Natural killer cell (primary cell): ENCODE measurements around the gene MTNR1B. TPM values are rescaled to one million over a fixed set of nuclear protein-coding genes. Genes with fewer than 3 reads are reported as not detected.

ENCODE experiments used
- ATAC-seq, 3 donors: fragments of 150-1000 bp in 2 of 3; fragments of 200-7000 bp in 1 of 3; cut with Tn5 transposase; 1 replicate in 1 of 3; 2 replicates in 2 of 3; pipeline ENCODE4 v1.10.0; 2021; ENCODE audit warnings: mild to moderate bottlenecking in 2 of 3, moderate library complexity in 2 of 3
- DNase-seq, 2 donors: peaks; one replicate each; pipeline versions ENCODE4 v3.0.0 to v3.0.0-alpha.2; 2013 to 2021; ENCODE audit warnings: mixed read lengths in 1 of 2
- H3K27ac ChIP-seq: one replicate; pipeline ENCODE4 v1.5.1; 2013; ENCODE audit warnings: mild to moderate bottlenecking, low read length
- H3K27me3 ChIP-seq: one replicate; pipeline ENCODE4 v1.6.1; 2013; ENCODE audit warnings: low read length; ENCODE audit not compliant: control insufficient read depth, insufficient read depth
- H3K36me3 ChIP-seq: one replicate; pipeline ENCODE4 v1.6.1; 2013; ENCODE audit warnings: low read length; ENCODE audit not compliant: control insufficient read depth, insufficient read depth
- H3K4me1 ChIP-seq: one replicate; pipeline ENCODE4 v1.6.1; 2013; ENCODE audit warnings: low read length; ENCODE audit not compliant: control insufficient read depth, insufficient read depth
- H3K4me3 ChIP-seq: one replicate; pipeline ENCODE4 v1.5.1; 2013; ENCODE audit warnings: low read length
- H3K9me3 ChIP-seq: one replicate; pipeline ENCODE4 v1.6.1; 2013; ENCODE audit warnings: low read length; ENCODE audit not compliant: control insufficient read depth, insufficient read depth
- H3K27ac Mint-ChIP-seq, 2 donors: one replicate each; pipeline ENCODE4 v1.8.0; 2022; ENCODE audit warnings: mild to moderate bottlenecking in 2 of 2, mixed read lengths in 2 of 2, moderate library complexity in 1 of 2
- H3K27me3 Mint-ChIP-seq, 2 donors: one replicate each; pipeline ENCODE4 v1.8.0; 2022; ENCODE audit warnings: low read depth in 2 of 2, mixed read lengths in 2 of 2
- H3K36me3 Mint-ChIP-seq: one replicate; pipeline ENCODE4 v1.8.0; 2022; ENCODE audit warnings: mixed read lengths
- H3K4me1 Mint-ChIP-seq, 2 donors: one replicate each; pipeline ENCODE4 v1.8.0; 2022; ENCODE audit warnings: mixed read lengths in 2 of 2
- H3K4me3 Mint-ChIP-seq: one replicate; pipeline ENCODE4 v1.8.0; 2022; ENCODE audit warnings: mild to moderate bottlenecking, moderate library complexity, mixed read lengths
- H3K9me3 Mint-ChIP-seq, 2 donors: one replicate each; pipeline ENCODE4 v1.8.0; 2022; ENCODE audit warnings: mixed read lengths in 2 of 2
- WGBS: methylation state at CpG from one replicate; pipeline ENCODE4 v1.1.7; 2013; ENCODE audit warnings: missing lambda C conversion rate; ENCODE audit not compliant: insufficient coverage; 5-methylcytosine and 5-hydroxymethylcytosine counted together
- intact Hi-C: fragments of 100-400 bp; cut with micrococcal nuclease; formaldehyde crosslinking; loops from one replicate; pipeline ENCODE4 v1.14.2; 2022
- total RNA-seq, 4 donors: library from RNA; stranded (reverse); fragments of 120-200 nt in 1 of 4; gene quantifications; one replicate each; pipeline versions ENCODE4 v1.2.3 to v1.2.4, GENCODE V29; 2013 to 2022
- TF ChIP-seq, protein P1 (sequence below): fragments of 200-600 bp; IDR thresholded peaks from one replicate; pipeline ENCODE4 v1.8.0; 2022; ENCODE audit warnings: antibody characterized with exemption

MTNR1B gene
- total RNA-seq, 3 donors from 2014 or later (not counting 1 experiment from before 2014, with no cell fraction given): not detected

DNA sequence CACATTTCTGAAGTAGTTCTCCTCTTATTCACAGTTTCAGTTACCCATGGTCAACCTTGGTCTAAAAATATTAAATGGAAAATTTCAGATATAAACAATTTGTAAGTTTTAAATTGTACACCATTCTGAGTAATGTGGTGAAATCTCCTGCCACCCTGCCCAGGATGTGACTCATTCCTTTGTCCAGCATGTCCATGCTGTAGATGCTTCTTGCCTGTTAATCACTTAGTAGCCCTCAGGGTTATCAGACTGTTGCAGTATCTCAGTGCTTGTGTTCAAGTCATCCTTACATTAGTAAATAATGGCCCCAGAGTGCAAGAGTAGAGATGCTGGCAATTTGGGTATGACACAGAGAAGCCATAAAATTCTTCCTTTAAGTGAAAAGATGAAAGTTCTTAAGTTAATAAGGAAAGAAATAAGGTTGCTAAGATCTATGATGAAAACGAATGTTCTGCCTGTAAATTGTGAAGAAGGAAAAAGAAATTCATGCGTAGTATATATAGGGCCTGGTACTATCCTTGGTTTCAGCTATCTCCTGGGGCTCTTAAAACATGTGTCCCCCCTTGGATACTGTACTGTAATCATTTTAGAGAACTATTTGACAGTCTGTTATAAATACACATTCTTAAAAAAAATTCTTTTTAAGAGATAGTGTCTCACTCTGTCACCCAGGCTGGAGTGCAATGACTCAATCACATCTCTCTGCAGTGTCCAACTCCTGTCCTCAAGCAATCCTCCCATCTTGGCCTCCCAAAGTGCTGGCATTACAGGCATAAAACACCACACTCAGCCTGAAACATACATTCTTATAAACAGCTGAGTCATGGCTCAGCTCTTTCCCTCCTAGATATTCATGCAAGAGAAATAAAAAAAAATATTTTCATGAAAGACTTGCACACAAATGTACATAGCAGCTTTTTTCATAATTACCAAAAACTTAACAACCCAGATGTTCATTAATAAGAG, 31.3 kb downstream of the MTNR1B start:
- H3K4me1 ChIP-seq: no peaks in the 10 kb centered on the region
- H3K27ac ChIP-seq: no peak overlapping the region
- Mint-ChIP-seq H3K4me1 (no peaks in the 10 kb centered on the region), H3K27ac (no peak overlapping the region), H3K4me3 (no peak overlapping the region), H3K36me3 (peaks cover 4% of the 10 kb centered on the region), H3K27me3 (no peaks in the 10 kb centered on the region), H3K9me3 (peaks cover 5 to 9% of the 10 kb centered on the region in 2 donors)
- 80% methylated on average over 2 of the region's 2 CpGs for WGBS
- DNase-seq (no peak), ATAC-seq (no peak)
- intact Hi-C loops: no loop called here
- no peaks in the 10 kb centered on the region for H3K36me3 ChIP-seq
- no peaks in the 10 kb centered on the region for H3K27me3 ChIP-seq
- TF ChIP-seq, protein P1, sequence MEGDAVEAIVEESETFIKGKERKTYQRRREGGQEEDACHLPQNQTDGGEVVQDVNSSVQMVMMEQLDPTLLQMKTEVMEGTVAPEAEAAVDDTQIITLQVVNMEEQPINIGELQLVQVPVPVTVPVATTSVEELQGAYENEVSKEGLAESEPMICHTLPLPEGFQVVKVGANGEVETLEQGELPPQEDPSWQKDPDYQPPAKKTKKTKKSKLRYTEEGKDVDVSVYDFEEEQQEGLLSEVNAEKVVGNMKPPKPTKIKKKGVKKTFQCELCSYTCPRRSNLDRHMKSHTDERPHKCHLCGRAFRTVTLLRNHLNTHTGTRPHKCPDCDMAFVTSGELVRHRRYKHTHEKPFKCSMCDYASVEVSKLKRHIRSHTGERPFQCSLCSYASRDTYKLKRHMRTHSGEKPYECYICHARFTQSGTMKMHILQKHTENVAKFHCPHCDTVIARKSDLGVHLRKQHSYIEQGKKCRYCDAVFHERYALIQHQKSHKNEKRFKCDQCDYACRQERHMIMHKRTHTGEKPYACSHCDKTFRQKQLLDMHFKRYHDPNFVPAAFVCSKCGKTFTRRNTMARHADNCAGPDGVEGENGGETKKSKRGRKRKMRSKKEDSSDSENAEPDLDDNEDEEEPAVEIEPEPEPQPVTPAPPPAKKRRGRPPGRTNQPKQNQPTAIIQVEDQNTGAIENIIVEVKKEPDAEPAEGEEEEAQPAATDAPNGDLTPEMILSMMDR: no peak
- no peaks in the 10 kb centered on the region for H3K9me3 ChIP-seq
- H3K4me3 ChIP-seq: no peak overlapping the region

DNA sequence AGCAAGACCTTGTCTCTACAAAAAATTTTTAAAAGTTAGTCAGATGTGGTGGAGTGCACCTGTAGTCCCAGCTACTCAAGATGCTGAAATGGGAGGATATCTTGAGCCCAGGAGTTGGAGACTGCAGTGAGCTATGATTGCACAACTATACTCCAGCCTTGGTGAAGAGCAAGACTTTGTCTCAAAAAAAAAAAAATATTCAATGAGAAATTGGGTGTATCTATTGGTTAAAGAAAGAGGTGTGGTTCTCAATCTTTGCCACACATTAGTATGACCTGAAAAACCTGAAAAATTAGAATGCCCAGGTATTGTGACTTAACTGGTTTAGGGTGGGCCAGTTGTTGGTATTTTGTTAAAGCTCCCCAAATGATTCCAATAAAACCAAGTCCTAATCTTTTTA, 32.4 kb downstream of the MTNR1B start:
- intact Hi-C loops: no loop called here
- Histone ChIP-seq H3K4me3 (no peak overlapping the region), H3K27ac (no peak overlapping the region), H3K9me3 (no peaks in the 10 kb centered on the region), H3K36me3 (no peaks in the 10 kb centered on the region), H3K27me3 (no peaks in the 10 kb centered on the region), H3K4me1 (no peaks in the 10 kb centered on the region)
- no peaks in the 10 kb centered on the region for H3K4me1 Mint-ChIP-seq
- DNase-seq (no peak), ATAC-seq (no peak)
- no peak overlapping the region for H3K4me3 Mint-ChIP-seq
- peaks cover 5 to 10% of the 10 kb centered on the region in 2 donors for H3K9me3 Mint-ChIP-seq
- no peak overlapping the region for H3K27ac Mint-ChIP-seq
- TF ChIP-seq, protein P1: no peak
- no peaks in the 10 kb centered on the region for H3K27me3 Mint-ChIP-seq
- H3K36me3 Mint-ChIP-seq: peaks cover 6% of the 10 kb centered on the region

DNA sequence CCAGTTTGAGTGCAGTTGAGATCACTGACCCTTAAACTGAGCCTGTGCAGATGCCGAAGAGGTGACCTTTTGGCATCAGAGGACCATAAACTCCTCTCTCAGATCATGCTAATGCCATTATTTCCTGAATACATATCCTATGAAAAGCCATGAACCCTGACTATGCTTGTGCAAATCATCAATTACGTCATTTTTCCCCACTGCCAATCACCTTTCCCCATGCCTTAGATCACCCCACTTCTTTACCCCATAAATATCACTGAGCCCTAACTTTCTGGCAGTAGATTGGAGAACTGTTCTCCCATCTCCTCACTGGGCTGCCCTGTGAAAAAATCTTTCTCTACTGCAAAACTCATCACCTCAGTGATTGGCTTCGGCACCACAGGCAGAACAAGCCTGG, 32.9 kb downstream of the MTNR1B start:
- Mint-ChIP-seq H3K36me3 (peaks cover 6% of the 10 kb centered on the region), H3K4me3 (no peak overlapping the region), H3K4me1 (no peaks in the 10 kb centered on the region), H3K27me3 (no peaks in the 10 kb centered on the region), H3K27ac (no peak overlapping the region), H3K9me3 (peaks cover 5 to 10% of the 10 kb centered on the region in 2 donors)
- H3K27me3 ChIP-seq: no peaks in the 10 kb centered on the region
- H3K36me3 ChIP-seq: no peaks in the 10 kb centered on the region
- TF ChIP-seq, protein P1: no peak
- no peak for DNase-seq
- no peak for ATAC-seq
- H3K27ac ChIP-seq: no peak overlapping the region
- intact Hi-C loops: no loop called here
- no peak overlapping the region for H3K4me3 ChIP-seq
- H3K4me1 ChIP-seq: no peaks in the 10 kb centered on the region
- H3K9me3 ChIP-seq: no peaks in the 10 kb centered on the region
- WGBS: 81% methylated on average over 3 of the region's 3 CpGs
